DMS114 treated with DMSO at 0.1 percent for 48 hours (cell line): ENCODE results near the gene CPXM2.

Source experiments
- DNase-seq: peaks from one replicate; lab custom pipeline; 2025; ENCODE audit not compliant: unreplicated experiment; lab: John Stamatoyannopoulos, UW

CPXM2 gene

GRCh38 chr10:123906296-123906695 lies 14.7 kb upstream of the CPXM2 start:
- DNase-seq = no peak

- DNase-seq = no peak
Measured at GRCh38 chr10:123904834-123905409, 13.3 kb upstream of the CPXM2 start.

DNA sequence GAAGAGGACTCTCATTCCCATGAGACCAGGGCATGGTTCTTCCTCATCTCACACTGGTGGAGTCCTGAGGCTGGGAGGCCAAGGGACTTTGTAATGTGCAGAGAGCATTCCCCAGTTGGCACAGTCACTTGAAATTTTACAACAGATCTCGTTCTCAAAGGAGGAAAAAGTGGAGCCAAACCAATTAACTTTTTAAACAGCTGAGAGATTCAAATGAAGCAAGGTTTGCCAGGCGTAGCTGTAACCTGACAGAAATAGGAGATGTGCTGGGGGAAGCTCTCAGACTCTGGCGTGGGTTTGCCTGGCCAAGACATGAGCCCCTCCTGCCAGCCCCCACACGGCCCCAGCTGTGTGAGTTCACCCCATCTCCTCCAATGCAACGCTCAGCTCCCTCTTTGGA lies 12.0 kb upstream of the CPXM2 start:
- no peak for DNase-seq

DNA sequence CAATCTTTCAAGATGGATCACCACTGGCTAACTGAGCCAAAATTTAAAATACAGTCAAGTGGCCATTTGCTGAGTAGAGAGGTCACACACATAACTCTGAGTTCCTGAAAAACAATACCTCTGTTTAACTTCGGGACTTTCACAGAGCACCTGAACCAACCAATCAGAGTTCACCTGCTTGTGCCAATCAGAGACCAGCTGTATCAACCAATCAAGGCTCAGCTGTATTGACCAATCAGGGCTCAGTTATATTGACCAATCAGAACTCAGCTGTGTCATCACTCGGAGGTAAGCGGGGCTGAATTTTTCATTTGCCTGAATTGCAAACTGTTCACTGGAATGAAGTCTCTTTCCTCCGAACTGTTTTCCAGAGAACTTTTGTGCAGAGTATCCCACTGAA lies 10.0 kb upstream of the CPXM2 start:
- DNase-seq = no peak

DNA sequence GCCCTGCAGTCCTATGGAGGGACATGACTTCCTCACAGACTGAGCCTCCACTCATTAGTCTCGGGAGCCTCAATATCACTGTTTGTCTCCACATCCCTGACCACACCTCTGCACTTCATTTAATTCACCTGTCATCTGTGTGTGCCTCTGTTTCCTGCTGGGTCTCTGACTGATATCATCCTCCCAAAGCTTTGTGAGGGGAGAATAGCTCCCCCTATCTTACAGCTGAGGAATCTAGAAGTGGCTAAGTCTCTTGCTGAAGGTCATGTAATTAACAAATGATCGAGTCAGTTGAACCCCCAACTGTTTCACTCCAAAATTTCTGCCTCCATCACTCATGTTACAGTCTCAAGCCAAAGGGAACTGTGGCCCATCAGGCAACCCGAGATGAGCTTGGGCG lies 5.5 kb upstream of the CPXM2 start:
- no peak for DNase-seq

DNA sequence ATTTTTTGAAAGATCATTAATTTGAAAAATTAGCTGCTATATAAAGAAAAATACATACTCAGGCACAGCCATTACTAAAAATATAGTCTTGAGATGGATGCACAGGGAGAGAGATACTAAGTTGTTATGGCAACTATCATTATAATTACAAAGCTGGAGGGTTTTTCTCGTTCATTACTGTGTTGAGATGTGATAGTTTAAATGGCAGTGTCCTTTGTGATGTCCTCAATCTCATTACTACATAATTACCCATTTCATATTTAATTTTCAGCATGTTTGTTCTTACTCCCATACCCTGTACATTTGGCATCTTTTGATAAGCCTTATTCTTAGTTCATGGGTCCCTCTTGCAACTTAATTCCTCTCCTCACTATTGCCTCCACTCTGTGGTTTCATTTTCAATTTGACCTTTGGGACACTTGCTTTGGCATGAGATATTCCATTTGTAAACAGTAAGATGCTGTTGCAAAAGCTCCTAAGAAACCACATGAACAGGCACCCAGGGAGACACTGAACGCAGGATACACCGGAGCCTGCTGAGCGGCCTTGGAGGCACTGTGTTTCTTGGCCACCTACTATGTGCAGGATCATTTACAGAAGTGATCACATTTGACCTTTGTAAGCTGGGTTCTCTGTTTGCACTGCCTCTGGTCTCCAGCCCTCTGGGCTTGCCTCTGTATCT lies 4.8 kb upstream of the CPXM2 start:
- no peak for DNase-seq

- no peak for DNase-seq
Measured at GRCh38 chr10:123893651-123894050, 2.0 kb upstream of the CPXM2 start.

- DNase-seq = no peak
Measured at GRCh38 chr10:123890756-123891143, 857 bp downstream of the CPXM2 start.

GRCh38 chr10:123890226-123890625 lies 1.4 kb downstream of the CPXM2 start:
- no peak for DNase-seq

DNA sequence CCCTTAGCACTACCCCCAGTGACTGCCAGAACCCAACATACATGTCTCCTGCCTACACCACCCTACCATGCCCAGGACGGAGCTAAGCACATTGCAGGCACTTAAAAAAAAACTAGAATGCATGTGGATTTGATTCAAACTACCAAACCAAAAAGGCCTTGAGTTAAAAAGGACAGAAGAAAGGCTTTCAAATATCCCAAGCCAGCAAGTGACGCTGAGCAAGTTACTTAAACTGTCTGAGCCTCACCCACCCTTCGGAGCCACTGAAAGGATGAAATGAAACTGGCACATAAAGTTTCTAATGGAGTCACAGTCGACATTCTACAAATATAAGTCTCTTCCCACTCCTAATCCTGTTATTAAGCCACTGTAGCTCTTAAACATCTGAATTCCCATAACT lies 1.8 kb downstream of the CPXM2 start:
- DNase-seq = no peak

DNA sequence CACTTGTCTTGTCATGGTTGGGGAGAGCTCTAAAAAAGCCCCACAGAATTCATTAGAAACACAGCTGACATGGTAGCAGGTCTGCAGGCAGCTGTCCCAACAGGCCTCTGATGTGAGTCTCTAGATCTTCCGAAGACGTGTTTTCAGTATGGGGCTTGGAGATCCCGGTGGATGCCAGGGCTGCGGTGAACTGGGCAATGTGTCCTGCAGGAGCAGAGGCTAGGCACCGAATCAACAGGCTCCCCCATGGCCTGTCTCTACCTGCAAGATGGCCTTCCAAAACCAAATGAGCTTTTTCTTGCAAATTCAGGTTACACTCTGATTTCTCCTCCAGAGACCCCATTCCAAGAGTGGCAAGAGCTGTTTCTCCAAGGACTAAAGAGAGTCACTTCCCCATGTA lies 2.9 kb downstream of the CPXM2 start:
- no peak for DNase-seq

DNA sequence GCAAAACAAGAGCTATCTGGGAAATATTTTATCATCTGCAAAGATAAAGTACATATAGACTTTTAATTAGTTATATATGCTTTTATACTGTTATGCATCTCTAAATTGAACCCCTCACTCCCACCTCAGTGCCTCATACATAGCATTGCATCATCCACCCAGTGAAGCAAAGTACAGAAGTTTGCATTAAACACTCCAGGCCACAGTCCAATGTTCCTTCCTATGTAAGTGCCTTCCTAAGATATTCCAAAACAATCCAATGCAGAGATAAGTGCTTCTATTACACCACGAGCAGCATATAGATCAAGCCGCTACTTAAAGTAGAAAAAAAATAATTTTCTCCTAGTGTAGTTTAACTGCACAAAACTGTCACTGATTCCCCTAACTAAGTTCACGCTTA lies 3.4 kb downstream of the CPXM2 start:
- DNase-seq = no peak

GRCh38 chr10:123886292-123886691 lies 5.3 kb downstream of the CPXM2 start:
- DNase-seq = no peak

DNA sequence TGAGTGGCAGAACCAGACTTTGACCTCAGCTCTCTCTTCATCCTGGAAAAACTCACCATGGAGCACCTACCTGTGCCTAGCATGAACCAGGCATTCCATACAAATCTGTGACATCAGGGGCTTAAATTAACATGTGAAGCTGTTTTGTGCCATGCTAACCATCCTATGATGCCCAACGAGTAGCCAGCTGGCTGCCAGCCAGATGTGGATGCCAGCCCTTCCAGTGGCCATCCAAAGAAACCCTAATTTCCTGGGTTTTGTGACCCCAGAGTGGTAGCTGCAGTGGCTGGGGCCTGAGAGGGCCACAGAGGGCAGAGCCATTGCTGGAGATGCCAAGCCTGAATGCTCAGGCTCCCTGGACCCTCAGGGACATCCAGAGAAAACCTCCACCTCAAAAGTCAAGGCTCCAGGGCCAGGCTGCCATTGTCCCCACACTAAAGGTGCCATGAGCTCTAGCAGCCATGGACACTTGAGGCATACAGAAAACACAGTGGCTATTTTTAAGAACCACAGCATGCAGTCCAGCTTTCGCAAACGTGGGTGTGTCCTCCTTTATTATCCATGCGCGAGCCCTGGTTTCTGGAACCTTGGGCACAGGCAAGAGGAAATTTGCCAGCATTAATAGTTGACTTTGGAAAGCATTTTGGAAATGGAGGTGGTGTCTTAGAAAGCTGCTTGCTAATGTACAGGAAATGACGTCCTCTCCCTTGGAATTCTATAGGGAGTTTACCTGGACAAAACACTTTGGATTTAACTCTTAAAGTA lies 6.0 kb downstream of the CPXM2 start:
- DNase-seq = no peak

DNA sequence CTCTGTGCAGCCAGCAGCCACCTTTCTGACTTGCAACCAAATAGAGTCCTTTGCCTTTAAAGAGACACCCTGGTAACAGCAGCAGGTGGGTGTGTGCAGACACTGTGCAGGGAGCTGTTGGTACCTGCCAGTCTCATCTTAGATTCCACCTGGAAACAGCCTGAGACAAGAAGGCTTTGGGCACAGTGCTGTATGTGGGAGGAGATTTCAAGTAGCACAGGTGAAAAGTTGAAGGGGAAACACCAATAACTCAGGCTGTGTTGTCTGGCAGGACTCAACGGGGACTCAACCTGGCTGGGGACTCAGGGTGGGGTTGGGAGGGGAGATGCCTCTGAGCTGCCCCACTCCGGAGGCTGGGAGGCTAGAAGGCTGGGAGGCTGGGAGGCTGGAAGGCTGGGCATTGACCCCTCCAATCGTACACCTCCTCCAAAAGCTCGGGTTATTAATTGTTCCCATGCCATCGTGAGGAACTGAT lies 6.7 kb downstream of the CPXM2 start:
- no peak for DNase-seq

GRCh38 chr10:123884351-123884906 lies 7.2 kb downstream of the CPXM2 start:
- DNase-seq = no peak

DNA sequence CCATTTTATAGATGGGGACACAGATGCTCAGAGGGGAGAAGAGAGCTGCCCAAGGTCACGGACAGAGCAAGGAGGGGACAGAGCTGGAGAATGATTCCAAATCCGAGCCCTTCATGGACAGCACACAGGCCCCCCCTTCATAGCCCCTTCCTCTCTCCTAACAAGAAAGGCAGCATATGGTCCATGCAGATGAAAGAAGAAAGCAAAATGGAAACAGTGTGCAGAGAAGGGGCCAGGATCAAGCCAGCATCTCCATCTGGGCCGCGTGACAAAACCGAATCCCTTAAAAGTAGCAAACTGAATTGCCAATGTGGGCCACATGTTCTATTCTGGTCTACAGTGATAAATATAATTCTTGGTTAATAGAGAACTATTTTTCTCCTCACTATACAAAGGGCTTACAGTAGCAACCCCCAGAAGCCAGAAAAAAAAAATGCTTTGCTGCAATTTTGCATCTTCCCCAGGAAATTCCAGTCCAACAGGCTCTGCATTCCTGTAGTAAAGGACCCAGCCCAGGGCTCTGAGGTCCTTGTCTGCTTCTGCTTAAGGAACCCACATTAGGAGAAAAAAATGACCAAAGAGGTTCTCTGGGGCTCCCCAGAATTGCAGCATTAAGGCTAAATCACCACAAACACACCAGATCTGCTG lies 7.8 kb downstream of the CPXM2 start:
- DNase-seq = no peak

DNA sequence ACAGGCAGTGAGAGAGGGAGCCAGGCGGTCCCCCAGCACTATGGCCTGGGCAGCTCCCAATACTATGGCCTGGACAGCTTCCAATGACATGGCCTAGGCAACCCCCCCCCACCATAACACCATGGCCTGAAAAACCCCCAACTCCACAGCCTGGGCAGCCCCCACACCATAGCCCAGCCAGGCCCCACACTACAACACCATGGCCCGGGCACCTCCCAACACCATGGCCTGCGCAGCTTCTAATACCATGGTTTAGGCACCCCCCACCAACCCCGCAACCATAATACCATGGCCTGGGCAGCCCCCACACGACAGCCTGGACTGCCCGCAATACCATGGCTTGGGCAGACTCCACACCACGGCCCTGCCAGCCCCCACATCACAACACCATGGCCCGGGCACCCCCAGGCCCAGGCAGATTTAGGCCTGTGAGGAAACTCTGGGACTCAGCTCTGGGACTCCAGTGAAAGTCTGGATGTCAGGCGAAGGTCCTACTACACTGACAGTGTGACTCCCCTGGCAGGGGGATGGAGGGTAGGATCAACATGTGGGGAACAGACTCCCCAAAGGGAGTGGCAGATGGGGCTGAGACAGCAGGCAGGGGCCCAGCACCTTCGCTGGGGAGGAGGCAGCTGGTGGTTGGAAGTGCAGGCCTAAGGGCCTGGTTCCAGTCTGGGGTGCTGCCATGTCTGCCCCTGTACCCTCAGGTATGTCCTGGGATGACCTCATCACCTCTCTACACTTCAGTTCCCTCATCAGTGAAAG lies 8.7 kb downstream of the CPXM2 start:
- no peak for DNase-seq

DNA sequence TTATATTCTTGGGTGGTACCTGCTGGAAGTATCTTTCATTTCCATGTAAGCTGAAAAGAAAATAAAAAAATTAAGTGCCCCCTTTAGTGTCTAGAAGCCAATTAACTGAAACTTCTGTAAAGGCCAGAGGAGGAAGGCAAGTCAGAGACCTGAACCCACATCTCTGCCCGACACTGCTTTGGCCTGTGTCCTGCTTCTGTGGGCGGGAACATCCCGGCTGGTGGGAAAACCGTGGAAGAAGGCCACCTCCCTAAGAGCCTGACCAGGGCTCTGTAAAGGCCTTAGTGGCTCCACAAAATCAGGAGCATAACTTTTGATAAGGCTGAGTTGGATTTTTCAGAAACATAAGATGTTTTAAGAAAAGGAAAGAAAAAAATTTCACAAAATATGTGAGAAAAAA lies 9.4 kb downstream of the CPXM2 start:
- DNase-seq = no peak

GRCh38 chr10:123879606-123880257 lies 11.9 kb downstream of the CPXM2 start:
- DNase-seq = no peak
